ENCODE data around the gene LY9. TPM values are rescaled to one million over a fixed set of nuclear protein-coding genes. Genes with fewer than 3 reads are reported as not detected.

LY9 gene
- total RNA-seq, 4 donors from 2014 or later, result 0.22 to 5.1 (median 3.8) TPM; not detected in 1

GRCh38 chr1:160866001-160866694, 70.2 kb downstream of the LY9 start:
- TF ChIP-seq CTCF (IDR thresholded peaks at IDR 0.05; ENCODE audit: low read depth), result no peak

GRCh38 chr1:160866695-160867260, 70.8 kb downstream of the LY9 start:
- no peak for TF ChIP-seq CTCF (IDR thresholded peaks at IDR 0.05; ENCODE audit: low read depth)

GRCh38 chr1:160868141-160868540, 72.2 kb downstream of the LY9 start:
- TF ChIP-seq CTCF (IDR thresholded peaks at IDR 0.05; ENCODE audit: low read depth), result no peak

- TF ChIP-seq CTCF (IDR thresholded peaks at IDR 0.05; ENCODE audit: low read depth), result no peak
Observed at GRCh38 chr1:160874935-160875334, 79.0 kb downstream of the LY9 start.

- no peak for TF ChIP-seq CTCF (IDR thresholded peaks at IDR 0.05; ENCODE audit: low read depth)
Observed at GRCh38 chr1:160876311-160876710, 80.3 kb downstream of the LY9 start.

GRCh38 chr1:160877221-160877620, 81.2 kb downstream of the LY9 start:
- TF ChIP-seq CTCF (IDR thresholded peaks at IDR 0.05; ENCODE audit: low read depth), result no peak

Other genes with a start within 250 kb of the LY9 start
- gene CD84, start 216.7 kb upstream of the LY9 start, total RNA-seq, result 10 to 100 TPM in 3 of 4 donors, 1 to 10 TPM in 1; 9.4 to 67.0 (median 25.7) TPM
- gene SLAMF1, start 149.1 kb upstream of the LY9 start, total RNA-seq, result 1 to 10 TPM in 2 of 4 donors, under 1 TPM in 1, not detected in 1; 0.33 to 3.7 (median 3.2) TPM
- 10 to 100 TPM in 2 of 4 donors, 1 to 10 TPM in 2; 2.1 to 77.7 (median 9.4) TPM for gene CD48, start 84.4 kb upstream of the LY9 start, total RNA-seq
- gene SLAMF7, start 56.9 kb upstream of the LY9 start, total RNA-seq, result 10 to 100 TPM in 1 of 4 donors, 1 to 10 TPM in 1, under 1 TPM in 2; 0.49 to 20.6 (median 2.6) TPM
- gene CD244, start 66.7 kb downstream of the LY9 start, total RNA-seq, result 1 to 10 TPM in 1 of 4 donors, under 1 TPM in 1, not detected in 2; 0.88 to 3.2 TPM
- 100 to 1,000 TPM in 1 of 4 donors, not detected in 3; 145 TPM for gene ITLN1, start 89.0 kb downstream of the LY9 start, total RNA-seq
- not detected for gene ITLN2, start 158.6 kb downstream of the LY9 start, total RNA-seq
- 100 to 1,000 TPM in 1 of 4 donors, 10 to 100 TPM in 3; 38.6 to 133 (median 51.5) TPM for gene F11R, start 225.0 kb downstream of the LY9 start, total RNA-seq
- 10 to 100 TPM in 3 of 4 donors, 1 to 10 TPM in 1; 8.6 to 65.4 (median 43.8) TPM for gene TSTD1, start 242.8 kb downstream of the LY9 start, total RNA-seq
- 10 to 100 TPM; 40.1 to 81.4 (median 74.9) TPM for gene USF1, start 249.8 kb downstream of the LY9 start, total RNA-seq

All from subcutaneous adipose tissue (tissue), 4 donors.